ENCODE measurements around the gene RCAN3.
"Not testable (repeated sequence)": the region's sequence is repeated elsewhere in the genome, so short reads cannot be mapped to it uniquely, and the experiment has no call there.

The RCAN3 gene

GRCh38 chr1:24513706-24514105, 11.1 kb downstream of the RCAN3 start:
- no peak for DNase-seq (ENCODE audit: low read depth, low spot score)

- no peak for DNase-seq (ENCODE audit: low read depth, low spot score)
Observed at GRCh38 chr1:24514946-24515345, 12.3 kb downstream of the RCAN3 start.

- DNase-seq (ENCODE audit: low read depth, low spot score) = peak; percentile 32
Observed at GRCh38 chr1:24515671-24516209, 13.1 kb downstream of the RCAN3 start.

GRCh38 chr1:24516506-24516905, 13.9 kb downstream of the RCAN3 start:
- DNase-seq (ENCODE audit: low read depth, low spot score) = no peak

- DNase-seq (ENCODE audit: low read depth, low spot score) = no peak
Observed at GRCh38 chr1:24517898-24518297, 15.3 kb downstream of the RCAN3 start.

GRCh38 chr1:24520282-24520681, 17.6 kb downstream of the RCAN3 start:
- not testable (repeated sequence) for DNase-seq (ENCODE audit: low read depth, low spot score)

GRCh38 chr1:24525606-24526005, 23.0 kb downstream of the RCAN3 start:
- no peak for DNase-seq (ENCODE audit: low read depth, low spot score)

- no peak for DNase-seq (ENCODE audit: low read depth, low spot score)
Observed at GRCh38 chr1:24526045-24526444, 23.4 kb downstream of the RCAN3 start.

GRCh38 chr1:24526940-24527542, 24.4 kb downstream of the RCAN3 start:
- no peak for DNase-seq (ENCODE audit: low read depth, low spot score)

- DNase-seq (ENCODE audit: low read depth, low spot score) = no peak
Observed at GRCh38 chr1:24528744-24529143, 26.1 kb downstream of the RCAN3 start.

GRCh38 chr1:24529292-24529691, 26.7 kb downstream of the RCAN3 start:
- DNase-seq (ENCODE audit: low read depth, low spot score) = not testable (repeated sequence)

GRCh38 chr1:24535021-24535424, 32.4 kb downstream of the RCAN3 start:
- DNase-seq (ENCODE audit: low read depth, low spot score) = peak; percentile 18

GRCh38 chr1:24535778-24536177, 33.1 kb downstream of the RCAN3 start:
- peak; percentile 41 for DNase-seq (ENCODE audit: low read depth, low spot score)

- DNase-seq (ENCODE audit: low read depth, low spot score) = no peak
Observed at GRCh38 chr1:24536391-24536840, 33.8 kb downstream of the RCAN3 start.

GRCh38 chr1:24540051-24540905, 37.6 kb downstream of the RCAN3 start:
- no peak for DNase-seq (ENCODE audit: low read depth, low spot score)

GRCh38 chr1:24540906-24541710, 38.5 kb downstream of the RCAN3 start:
- no peak for DNase-seq (ENCODE audit: low read depth, low spot score)

- peak; percentile 26 for DNase-seq (ENCODE audit: low read depth, low spot score)
Observed at GRCh38 chr1:24541711-24542346, 39.2 kb downstream of the RCAN3 start.

GRCh38 chr1:24544239-24544638, 41.6 kb downstream of the RCAN3 start:
- no peak for DNase-seq (ENCODE audit: low read depth, low spot score)

GRCh38 chr1:24545662-24546061, 43.0 kb downstream of the RCAN3 start:
- no peak for DNase-seq (ENCODE audit: low read depth, low spot score)

- DNase-seq (ENCODE audit: low read depth, low spot score) = no peak
Observed at GRCh38 chr1:24547195-24547594, 44.6 kb downstream of the RCAN3 start.

GRCh38 chr1:24548070-24548469, 45.4 kb downstream of the RCAN3 start:
- DNase-seq (ENCODE audit: low read depth, low spot score) = no peak

All from ELF-1 (cell line).